Sigmoid colon (tissue), 7 donors: ENCODE measurements around the gene ARRDC2. TPM values are rescaled to one million over a fixed set of nuclear protein-coding genes. Genes with fewer than 3 reads are reported as not detected.

Experiments
- DNase-seq: peaks from one replicate; pipeline ENCODE4 v3.0.0-alpha.2; 2019
- H3K27ac ChIP-seq, 4 donors: fragments of 200-600 bp; sonication (generic); one replicate each; pipeline ENCODE4 v1.5.1; 2016 to 2019; ENCODE audit warnings: mild to moderate bottlenecking in 1 of 4
- H3K27me3 ChIP-seq, 3 donors: fragments of 200-600 bp; sonication (generic); one replicate each; pipeline ENCODE4 v1.5.1; 2019; ENCODE audit warnings: mild to moderate bottlenecking in 1 of 3
- H3K36me3 ChIP-seq, 4 donors: fragments of 200-600 bp; sonication (generic); one replicate each; pipeline ENCODE4 v1.5.1; 2016 to 2019
- H3K4me1 ChIP-seq, 4 donors: fragments of 200-600 bp; sonication (generic); one replicate each; pipeline ENCODE4 v1.5.1; 2017 to 2019
- H3K4me3 ChIP-seq, 4 donors: fragments of 200-600 bp; sonication (generic); one replicate each; pipeline ENCODE4 v1.5.1; 2017 to 2019; ENCODE audit warnings: mild to moderate bottlenecking in 2 of 4, moderate library complexity in 1 of 4
- H3K9me3 ChIP-seq, 4 donors: fragments of 200-600 bp in 3 of 4; sonication (generic) in 3 of 4; one replicate each; pipeline versions ENCODE4 v1.5.1 to v1.6.1; 2013 to 2019
- CTCF ChIP-seq, 4 experiments: fragments of 450-650 bp in 3 of 4; fragments of 200-600 bp in 1 of 4; IDR thresholded peaks; one replicate each; pipeline ENCODE4 v1.5.1; 2016 to 2019; ENCODE audit warnings: antibody characterized with exemption in 4 of 4, mild to moderate bottlenecking in 3 of 4, moderate library complexity in 2 of 4
- EP300 ChIP-seq, 4 donors: sonication (generic); formaldehyde crosslinking; IDR thresholded peaks; one replicate each; pipeline ENCODE4 v1.6.1; 2017; ENCODE audit warnings: antibody characterized with exemption in 4 of 4
- POLR2A ChIP-seq, 2 donors: fragments of 450-650 bp; IDR thresholded peaks; one replicate each; pipeline ENCODE4 v1.6.1; 2016; ENCODE audit warnings: antibody characterized with exemption in 2 of 2, mild to moderate bottlenecking in 2 of 2, moderate library complexity in 2 of 2
- POLR2AphosphoS5 ChIP-seq, 4 donors: sonication (generic); formaldehyde crosslinking; IDR thresholded peaks; one replicate each; pipeline ENCODE4 v1.6.1; 2017; ENCODE audit warnings: antibody characterized with exemption in 4 of 4
- WGBS, 2 donors: extraction: QIAGEN DNeasy Blood & Tissue Kit; methylation state at CpG; one replicate each; pipeline ENCODE4 v1.1.7; 2013; 5-methylcytosine and 5-hydroxymethylcytosine counted together
- intact Hi-C: fragments of 100-400 bp; cut with DNase I; formaldehyde crosslinking; loops from one replicate; pipeline ENCODE4 v1.15.1; 2023
- polyA plus RNA-seq, 3 donors: library from polyadenylated mRNA; stranded (reverse); fragments of 200-250 nt; gene quantifications; one replicate each; pipeline ENCODE4 v1.2.3, GENCODE V29; 2013
- small RNA-seq, 3 donors: library from RNA; depleted of rRNA; stranded (forward); fragments of <200 nt; gene quantifications; one replicate each; pipeline ENCODE3, GENCODE V24; 2016
- total RNA-seq, 4 donors: library from RNA; depleted of rRNA; stranded (reverse); fragments of >200 nt; gene quantifications; one replicate each; pipeline ENCODE4 v1.1.0, GENCODE V29; 2016
- donor health status: healthy with polysubstance abuse.
- donor health status: Bipolar disorder and iron deficiency.
- donor health status: healthy.

Gene ARRDC2
- total and polyA plus RNA-seq, 7 donors = 22.2 to 54.2 (median 36.6) TPM

GRCh38 chr19:18063463-18063862 lies 55.5 kb downstream of the ARRDC2 start:
- TF ChIP-seq POLR2AphosphoS5 (IDR thresholded peaks at IDR 0.05) (no peak), POLR2A (IDR thresholded peaks at IDR 0.05) (no peak), EP300 (IDR thresholded peaks at IDR 0.05) (no peak), CTCF (IDR thresholded peaks at IDR 0.05) (no peak)
- H3K36me3 ChIP-seq = no peaks in the 10 kb centered on the region
- no peak overlapping the region for H3K4me3 ChIP-seq
- no peak overlapping the region for H3K27ac ChIP-seq
- H3K27me3 ChIP-seq = no peaks in the 10 kb centered on the region
- H3K9me3 ChIP-seq = no peaks in the 10 kb centered on the region
- H3K4me1 ChIP-seq = peaks cover 0 to 4% (median 3%) of the 10 kb centered on the region in 4 donors
- DNase-seq = no peak
- intact Hi-C loops = no loop called here
- whole genome bisulfite sequencing, 2 donors = 53 to 85% methylated on average over 5 of the region's 5 CpGs

Small RNAs within 50 kb of the gene (small RNA-seq; reads per million reads assigned to genes)
- 0 reads per million in 3 donors for gene RNA5SP468

Other genes with a start within 250 kb of the ARRDC2 start
- under 1 TPM in 1 of 4 donors, not detected in 3; 0.55 TPM for gene B3GNT3, start 213.0 kb upstream of the ARRDC2 start, total RNA-seq
- 10 to 100 TPM; 20.4 to 72.3 (median 35.4) TPM for gene B3GNT3, start 213.0 kb upstream of the ARRDC2 start, polyA plus RNA-seq
- gene INSL3, start 186.7 kb upstream of the ARRDC2 start, total RNA-seq = not detected
- gene INSL3, start 186.7 kb upstream of the ARRDC2 start, polyA plus RNA-seq = under 1 TPM in 1 of 3 donors, not detected in 2; 0.85 TPM
- 1 to 10 TPM; 1.4 to 4.3 (median 1.7) TPM for gene JAK3, start 160.2 kb upstream of the ARRDC2 start, total RNA-seq
- 10 to 100 TPM in 1 of 3 donors, 1 to 10 TPM in 1, under 1 TPM in 1; 0.46 to 22.0 (median 1.2) TPM for gene JAK3, start 160.2 kb upstream of the ARRDC2 start, polyA plus RNA-seq
- gene RPL18A, start 148.3 kb upstream of the ARRDC2 start, total RNA-seq = 1,000 to 10,000 TPM; 1,686 to 2,372 (median 2,021) TPM
- 1,000 to 10,000 TPM; 3,119 to 3,945 (median 3,295) TPM for gene RPL18A, start 148.3 kb upstream of the ARRDC2 start, polyA plus RNA-seq
- not detected for gene SLC5A5, start 136.2 kb upstream of the ARRDC2 start, total RNA-seq
- under 1 TPM in 2 of 3 donors, not detected in 1; 0.13 to 0.60 TPM for gene SLC5A5, start 136.2 kb upstream of the ARRDC2 start, polyA plus RNA-seq
- gene CCDC124, start 75.2 kb upstream of the ARRDC2 start, total RNA-seq = 10 to 100 TPM; 52.8 to 86.4 (median 73.1) TPM
- gene CCDC124, start 75.2 kb upstream of the ARRDC2 start, polyA plus RNA-seq = 100 to 1,000 TPM in 1 of 3 donors, 10 to 100 TPM in 2; 72.8 to 126 (median 99.1) TPM
- gene KCNN1, start 41.1 kb upstream of the ARRDC2 start, total RNA-seq = under 1 TPM in 2 of 4 donors, not detected in 2; 0.33 to 0.55 TPM
- gene KCNN1, start 41.1 kb upstream of the ARRDC2 start, polyA plus RNA-seq = under 1 TPM in 1 of 3 donors, not detected in 2; 0.17 TPM
- 1 to 10 TPM in 2 of 4 donors, under 1 TPM in 1, not detected in 1; 0.99 to 2.2 (median 1.4) TPM for gene IL12RB1, start 78.8 kb downstream of the ARRDC2 start, total RNA-seq
- gene IL12RB1, start 78.8 kb downstream of the ARRDC2 start, polyA plus RNA-seq = 1 to 10 TPM; 1.8 to 6.0 (median 5.9) TPM
- gene MAST3, start 89.6 kb downstream of the ARRDC2 start, total RNA-seq = 1 to 10 TPM; 2.6 to 6.9 (median 3.3) TPM
- 10 to 100 TPM in 1 of 3 donors, 1 to 10 TPM in 2; 4.2 to 16.3 (median 5.3) TPM for gene MAST3, start 89.6 kb downstream of the ARRDC2 start, polyA plus RNA-seq
- 10 to 100 TPM in 2 of 4 donors, 1 to 10 TPM in 2; 7.8 to 18.0 (median 9.5) TPM for gene PIK3R2, start 145.0 kb downstream of the ARRDC2 start, total RNA-seq
- 1 to 10 TPM; 1.8 to 8.7 (median 6.5) TPM for gene PIK3R2, start 145.0 kb downstream of the ARRDC2 start, polyA plus RNA-seq
- gene IFI30, start 165.6 kb downstream of the ARRDC2 start, total RNA-seq = 10 to 100 TPM in 3 of 4 donors, 1 to 10 TPM in 1; 9.1 to 45.7 (median 44.5) TPM
- 100 to 1,000 TPM in 2 of 3 donors, 10 to 100 TPM in 1; 96.7 to 412 (median 178) TPM for gene IFI30, start 165.6 kb downstream of the ARRDC2 start, polyA plus RNA-seq
- gene MPV17L2, start 185.0 kb downstream of the ARRDC2 start, total RNA-seq = 10 to 100 TPM; 15.8 to 37.3 (median 26.2) TPM
- gene MPV17L2, start 185.0 kb downstream of the ARRDC2 start, polyA plus RNA-seq = 10 to 100 TPM in 2 of 3 donors, 1 to 10 TPM in 1; 9.0 to 26.4 (median 12.0) TPM
- 1 to 10 TPM in 3 of 4 donors, under 1 TPM in 1; 0.66 to 2.9 (median 2.2) TPM for gene RAB3A, start 195.9 kb downstream of the ARRDC2 start, total RNA-seq
- gene RAB3A, start 195.9 kb downstream of the ARRDC2 start, polyA plus RNA-seq = 1 to 10 TPM; 2.1 to 4.8 (median 4.2) TPM
- gene PDE4C, start 218.3 kb downstream of the ARRDC2 start, total RNA-seq = 1 to 10 TPM; 1.8 to 8.6 (median 4.5) TPM
- 1 to 10 TPM in 1 of 3 donors, not detected in 2; 4.0 TPM for gene PDE4C, start 218.3 kb downstream of the ARRDC2 start, polyA plus RNA-seq